ENCODE measurements around the gene MAZ.

The MAZ gene

DNA sequence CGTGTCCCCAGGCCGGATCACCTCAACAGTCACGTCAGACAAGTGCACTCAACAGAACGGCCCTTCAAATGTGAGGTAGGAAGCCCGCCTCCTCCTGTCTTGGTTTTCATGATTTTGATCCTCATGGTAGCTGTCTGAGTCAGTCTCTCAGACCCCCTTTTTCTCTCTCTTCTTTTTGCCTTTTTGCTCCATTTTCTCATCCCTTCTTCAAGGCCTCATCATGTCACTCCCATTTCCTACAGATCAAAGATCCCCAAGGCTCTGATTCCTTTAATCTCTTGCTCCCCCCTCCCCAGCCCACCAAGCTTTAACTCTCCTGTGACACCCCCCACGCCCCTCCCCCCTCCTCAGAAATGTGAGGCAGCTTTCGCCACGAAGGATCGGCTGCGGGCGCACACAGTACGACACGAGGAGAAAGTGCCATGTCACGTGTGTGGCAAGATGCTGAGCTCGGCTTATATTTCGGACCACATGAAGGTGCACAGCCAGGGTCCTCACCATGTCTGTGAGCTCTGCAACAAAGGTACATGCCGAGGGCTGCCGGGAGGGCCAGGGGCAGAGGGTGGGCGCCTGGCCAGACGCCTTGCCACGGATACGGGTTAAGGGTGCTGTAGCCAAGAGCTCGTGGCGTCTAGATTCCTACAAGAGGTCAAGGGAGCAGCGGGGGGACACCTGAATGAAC, 2.0 kb downstream of the MAZ start:
- H3K9me3 ChIP-seq (ENCODE audit: severe bottlenecking): no peaks in the 10 kb centered on the region
- peak overlapping the region; percentile 78 for H3K4me3 ChIP-seq (ENCODE audit: low read depth, low read length)
- H3K27me3 ChIP-seq (ENCODE audit: insufficient read depth, low read depth, severe bottlenecking): no peaks in the 10 kb centered on the region
- peak overlapping the region; percentile 94 for H3K27ac ChIP-seq
- peaks cover 51% of the 10 kb centered on the region for H3K36me3 ChIP-seq
- TF ChIP-seq, protein P1, sequence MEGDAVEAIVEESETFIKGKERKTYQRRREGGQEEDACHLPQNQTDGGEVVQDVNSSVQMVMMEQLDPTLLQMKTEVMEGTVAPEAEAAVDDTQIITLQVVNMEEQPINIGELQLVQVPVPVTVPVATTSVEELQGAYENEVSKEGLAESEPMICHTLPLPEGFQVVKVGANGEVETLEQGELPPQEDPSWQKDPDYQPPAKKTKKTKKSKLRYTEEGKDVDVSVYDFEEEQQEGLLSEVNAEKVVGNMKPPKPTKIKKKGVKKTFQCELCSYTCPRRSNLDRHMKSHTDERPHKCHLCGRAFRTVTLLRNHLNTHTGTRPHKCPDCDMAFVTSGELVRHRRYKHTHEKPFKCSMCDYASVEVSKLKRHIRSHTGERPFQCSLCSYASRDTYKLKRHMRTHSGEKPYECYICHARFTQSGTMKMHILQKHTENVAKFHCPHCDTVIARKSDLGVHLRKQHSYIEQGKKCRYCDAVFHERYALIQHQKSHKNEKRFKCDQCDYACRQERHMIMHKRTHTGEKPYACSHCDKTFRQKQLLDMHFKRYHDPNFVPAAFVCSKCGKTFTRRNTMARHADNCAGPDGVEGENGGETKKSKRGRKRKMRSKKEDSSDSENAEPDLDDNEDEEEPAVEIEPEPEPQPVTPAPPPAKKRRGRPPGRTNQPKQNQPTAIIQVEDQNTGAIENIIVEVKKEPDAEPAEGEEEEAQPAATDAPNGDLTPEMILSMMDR (IDR thresholded peaks at IDR 0.05; ENCODE audit: low read depth, low read length): no peak
- peak; percentile 53 for DNase-seq

DNA sequence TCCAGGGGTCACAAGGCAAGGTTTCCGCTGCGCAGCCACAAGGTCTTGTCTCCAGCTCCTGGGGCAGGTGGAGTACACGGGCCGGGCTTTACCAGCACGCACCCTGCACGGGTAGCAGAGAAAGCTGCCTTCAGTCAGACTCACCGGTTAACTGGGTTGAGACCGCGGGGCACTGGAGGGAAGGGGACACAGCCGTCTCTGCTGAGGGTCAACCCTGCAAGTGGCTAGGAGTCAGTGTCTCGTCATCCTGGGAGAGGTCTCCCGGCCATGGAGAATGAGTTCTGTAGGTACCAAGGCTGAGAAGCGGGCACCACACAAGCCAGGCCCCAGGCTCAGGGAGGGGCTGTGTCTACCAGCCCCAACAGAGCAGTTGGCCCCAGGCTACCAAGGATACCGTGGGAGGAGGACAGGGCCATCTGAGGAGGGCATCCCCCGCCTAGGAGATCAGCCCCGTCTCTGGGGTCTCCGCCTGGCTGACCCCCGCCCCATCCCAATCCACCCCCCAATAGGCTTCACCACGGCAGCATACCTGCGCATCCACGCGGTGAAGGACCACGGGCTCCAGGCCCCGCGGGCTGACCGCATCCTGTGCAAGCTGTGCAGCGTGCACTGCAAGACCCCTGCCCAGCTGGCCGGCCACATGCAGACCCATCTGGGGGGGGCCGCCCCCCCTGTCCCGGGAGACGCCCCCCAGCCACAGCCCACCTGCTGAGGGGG, 2.9 kb downstream of the MAZ start:
- Histone ChIP-seq H3K4me3 (ENCODE audit: low read depth, low read length) (peak overlapping the region; percentile 78), H3K27me3 (ENCODE audit: insufficient read depth, low read depth, severe bottlenecking) (no peaks in the 10 kb centered on the region), H3K9me3 (ENCODE audit: severe bottlenecking) (no peaks in the 10 kb centered on the region), H3K27ac (peak overlapping the region; percentile 94), H3K36me3 (peaks cover 43% of the 10 kb centered on the region)
- DNase-seq: no peak
- TF ChIP-seq, protein P1 (IDR thresholded peaks at IDR 0.05; ENCODE audit: low read depth, low read length): no peak

DNA sequence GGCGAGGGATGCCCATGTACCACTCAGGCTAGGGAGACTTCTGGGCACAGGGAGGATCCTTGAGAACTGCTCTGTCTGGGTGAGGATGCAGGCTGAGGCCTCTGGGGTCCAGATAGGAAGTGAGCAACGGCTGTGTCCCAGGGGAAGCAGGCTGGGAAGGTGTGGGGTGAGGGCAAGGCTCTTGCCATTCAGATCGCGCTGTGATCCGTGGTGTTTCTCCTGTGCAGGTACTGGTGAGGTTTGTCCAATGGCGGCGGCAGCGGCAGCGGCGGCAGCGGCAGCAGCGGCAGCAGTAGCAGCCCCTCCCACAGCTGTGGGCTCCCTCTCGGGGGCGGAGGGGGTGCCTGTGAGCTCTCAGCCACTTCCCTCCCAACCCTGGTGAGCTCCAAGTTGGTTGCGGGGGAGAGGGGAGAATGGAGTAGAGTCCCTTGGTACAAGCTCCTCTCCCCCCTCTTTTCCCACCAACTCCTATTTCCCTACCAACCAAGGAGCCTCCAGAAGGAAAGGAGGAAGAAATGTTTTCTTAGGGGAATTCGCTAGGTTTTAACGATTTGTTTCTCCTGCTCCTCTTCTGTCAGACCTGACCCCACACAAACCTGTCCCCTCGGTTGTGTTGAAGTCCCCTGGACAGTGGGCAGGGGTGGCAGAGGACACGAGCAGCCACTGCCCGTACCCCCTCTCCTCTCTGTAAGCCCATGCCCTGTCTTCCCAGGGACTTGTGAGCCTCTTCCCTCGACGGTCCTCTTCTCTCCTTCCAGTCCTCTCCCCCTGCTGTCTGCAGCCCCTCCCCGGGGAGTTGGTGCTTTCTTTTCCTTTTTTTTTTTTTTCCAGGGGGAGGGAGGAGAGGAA, 3.7 kb downstream of the MAZ start:
- H3K27ac ChIP-seq: peak overlapping the region; percentile 94
- H3K9me3 ChIP-seq (ENCODE audit: severe bottlenecking): no peaks in the 10 kb centered on the region
- no peaks in the 10 kb centered on the region for H3K27me3 ChIP-seq (ENCODE audit: insufficient read depth, low read depth, severe bottlenecking)
- peak overlapping the region; percentile 78 for H3K4me3 ChIP-seq (ENCODE audit: low read depth, low read length)
- peak; percentile 55 for DNase-seq
- H3K36me3 ChIP-seq: peaks cover 34% of the 10 kb centered on the region
- TF ChIP-seq, protein P1 (IDR thresholded peaks at IDR 0.05; ENCODE audit: low read depth, low read length): no peak

DNA sequence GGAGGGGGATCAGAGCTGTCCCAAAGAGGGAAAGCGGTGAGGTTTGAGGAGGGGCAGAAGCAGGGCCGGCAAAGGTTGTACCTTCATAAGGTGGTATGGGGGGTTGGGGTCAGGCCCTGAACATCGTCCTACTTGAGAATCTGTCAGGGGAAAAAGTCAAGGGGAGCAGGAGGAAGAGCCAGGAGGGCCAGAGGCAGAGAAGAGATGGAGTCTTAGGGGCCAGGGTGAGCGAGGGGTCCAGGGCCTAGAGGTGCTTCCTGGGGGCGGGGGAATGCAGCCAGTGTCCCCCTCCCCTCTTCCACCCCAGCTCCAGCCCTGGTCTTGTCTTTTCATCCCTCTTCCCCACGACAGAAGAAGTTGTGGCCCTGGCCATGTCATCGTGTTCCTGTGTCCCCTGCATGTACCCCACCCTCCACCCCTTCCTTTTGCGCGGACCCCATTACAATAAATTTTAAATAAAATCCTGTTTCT, 4.4 kb downstream of the MAZ start:
- no peak for DNase-seq
- Histone ChIP-seq H3K27ac (peak overlapping the region; percentile 94), H3K36me3 (peaks cover 32% of the 10 kb centered on the region), H3K4me3 (ENCODE audit: low read depth, low read length) (peak overlapping the region; percentile 78), H3K27me3 (ENCODE audit: insufficient read depth, low read depth, severe bottlenecking) (no peaks in the 10 kb centered on the region), H3K9me3 (ENCODE audit: severe bottlenecking) (no peaks in the 10 kb centered on the region)
- TF ChIP-seq, protein P1 (IDR thresholded peaks at IDR 0.05; ENCODE audit: low read depth, low read length): no peak

DNA sequence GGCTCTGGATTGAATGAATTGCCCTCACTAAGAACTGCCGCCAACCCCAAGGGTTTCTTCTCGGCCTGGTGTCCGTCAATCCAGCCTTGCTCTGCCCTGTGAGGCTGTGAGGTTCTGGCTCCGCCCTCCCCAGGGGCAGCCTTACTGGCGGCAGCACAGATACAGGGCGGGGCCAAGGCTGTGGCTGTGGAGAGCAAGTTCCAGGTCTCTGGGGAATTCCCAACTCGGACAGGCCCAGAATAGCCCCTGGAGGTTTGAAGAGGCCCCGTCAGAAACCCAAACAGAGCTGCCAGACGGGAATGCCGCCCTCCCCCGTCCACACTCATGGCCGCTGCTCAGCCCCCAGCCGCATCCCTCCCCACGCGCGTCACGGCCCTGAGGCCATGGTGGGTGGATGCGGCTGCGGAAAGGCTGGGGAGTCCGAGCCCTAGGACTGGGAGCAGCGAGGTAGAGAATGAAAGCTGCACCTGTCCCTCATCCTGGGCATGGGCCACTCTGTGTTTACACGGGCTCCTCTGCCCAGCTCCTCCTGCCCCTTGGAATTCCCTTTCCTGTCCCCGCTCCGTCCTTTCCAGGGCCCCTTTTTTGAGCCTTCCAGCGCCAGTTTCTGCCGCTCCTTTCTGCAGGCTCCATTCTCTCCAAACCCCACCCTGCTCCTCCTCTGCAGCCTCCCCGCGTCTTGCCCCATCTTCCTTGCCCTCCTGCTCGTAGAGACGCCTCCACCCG, 5.0 kb downstream of the MAZ start:
- H3K9me3 ChIP-seq (ENCODE audit: severe bottlenecking): no peaks in the 10 kb centered on the region
- TF ChIP-seq, protein P1 (IDR thresholded peaks at IDR 0.05; ENCODE audit: low read depth, low read length): no peak
- H3K27me3 ChIP-seq (ENCODE audit: insufficient read depth, low read depth, severe bottlenecking): no peaks in the 10 kb centered on the region
- peaks cover 32% of the 10 kb centered on the region for H3K36me3 ChIP-seq
- peak overlapping the region; percentile 94 for H3K27ac ChIP-seq
- H3K4me3 ChIP-seq (ENCODE audit: low read depth, low read length): peak overlapping the region; percentile 78
- DNase-seq: peak; percentile 98

All from WERI-Rb-1 (cell line).